BLaER1 treated with 17β-estradiol and CSF1 and Interleukin-3, amounts not matched to agents 10 nM and 100 nM (cell line): Measurements from ENCODE around the gene YIF1B.

Experiments
- H3K27ac ChIP-seq, 11 experiments: shearing (Covaris generic); formaldehyde crosslinking; 2 replicates each; pipeline ENCODE4 v1.8.1; 2022
- H3K27me3 ChIP-seq, 11 experiments: shearing (Covaris generic); formaldehyde crosslinking; 2 replicates each; pipeline ENCODE4 v1.8.1; 2022
- H3K36me3 ChIP-seq, 11 experiments: shearing (Covaris generic); formaldehyde crosslinking; 2 replicates each; pipeline ENCODE4 v1.8.1; 2022
- H3K4me1 ChIP-seq, 10 experiments: shearing (Covaris generic); formaldehyde crosslinking; 2 replicates each; pipeline ENCODE4 v1.8.1; 2022
- H3K4me2 ChIP-seq, 11 experiments: shearing (Covaris generic); formaldehyde crosslinking; 2 replicates each; pipeline ENCODE4 v1.8.1; 2022
- H3K4me3 ChIP-seq, 10 experiments: shearing (Covaris generic); formaldehyde crosslinking; 2 replicates each; pipeline ENCODE4 v1.8.1; 2022
- H3K9ac ChIP-seq, 11 experiments: shearing (Covaris generic); formaldehyde crosslinking; 2 replicates each; pipeline ENCODE4 v1.8.1; 2022
- H3K9me3 ChIP-seq, 11 experiments: shearing (Covaris generic); formaldehyde crosslinking; replicated peaks in 1 of 11; 2 replicates each; pipeline ENCODE4 v1.8.1; 2022
- H4K20me1 ChIP-seq, 11 experiments: shearing (Covaris generic); formaldehyde crosslinking; 2 replicates each; pipeline ENCODE4 v1.8.1; 2022
- Cebpa-rat ChIP-seq, 11 experiments: shearing (Covaris generic); IDR thresholded peaks; 2 replicates each; pipeline ENCODE4 v1.8.1; 2022

Gene YIF1B

GRCh38 chr19:38337360-38337653 lies 21.6 kb upstream of the YIF1B start:
- H3K27ac ChIP-seq = no peak overlapping the region
- H3K9me3 ChIP-seq = no peaks in the 10 kb centered on the region
- H3K27me3 ChIP-seq = no peaks in the 10 kb centered on the region
- H3K36me3 ChIP-seq = no peaks in the 10 kb centered on the region
- H3K4me2 ChIP-seq = peak overlapping the region; percentile 84 to 98 (median 92)
- H3K4me1 ChIP-seq = peaks cover 8 to 15% (median 13%) of the 10 kb centered on the region in 10 experiments; a peak in 19 of 20 replicates
- peak overlapping the region in 7 of 11 experiments; percentile 26 to 75 (median 52); a peak in 10 of 22 replicates for H3K9ac ChIP-seq
- no peak for TF ChIP-seq Cebpa-rat (IDR thresholded peaks at IDR 0.05)
- H4K20me1 ChIP-seq = no peaks in the 10 kb centered on the region; a peak in 1 of 22 replicates
- peak overlapping the region; percentile 67 to 83 (median 75) for H3K4me3 ChIP-seq

- Histone ChIP-seq H3K9me3 (no peaks in the 10 kb centered on the region), H3K4me2 (peak overlapping the region; percentile 84 to 98 (median 92)), H3K4me1 (peaks cover 8 to 15% (median 13%) of the 10 kb centered on the region in 10 experiments; a peak in 19 of 20 replicates), H3K27ac (peak overlapping the region; percentile 49 to 79 (median 66); a peak in 20 of 22 replicates), H3K9ac (peak overlapping the region; percentile 55 to 77 (median 74)), H3K27me3 (no peaks in the 10 kb centered on the region), H4K20me1 (no peaks in the 10 kb centered on the region; a peak in 1 of 22 replicates), H3K36me3 (peaks cover 0 to 1% (median 0%) of the 10 kb centered on the region in 11 experiments; a peak in 3 of 22 replicates), H3K4me3 (peak overlapping the region; percentile 67 to 83 (median 75))
- no peak for TF ChIP-seq Cebpa-rat (IDR thresholded peaks at IDR 0.05)
Measured at GRCh38 chr19:38336638-38337359, 21.1 kb upstream of the YIF1B start.

- peak overlapping the region; percentile 67 to 83 (median 75) for H3K4me3 ChIP-seq
- peaks cover 8 to 15% (median 13%) of the 10 kb centered on the region in 10 experiments; a peak in 19 of 20 replicates for H3K4me1 ChIP-seq
- H3K9ac ChIP-seq = peak overlapping the region; percentile 55 to 77 (median 74)
- no peak for TF ChIP-seq Cebpa-rat (IDR thresholded peaks at IDR 0.05)
- peak overlapping the region; percentile 84 to 98 (median 92) for H3K4me2 ChIP-seq
- peaks cover 0 to 8% (median 5%) of the 10 kb centered on the region in 11 experiments; a peak in 12 of 22 replicates for H3K36me3 ChIP-seq
- H4K20me1 ChIP-seq = peaks cover 0 to under 1% (median 0%) of the 10 kb centered on the region in 11 experiments; a peak in 1 of 22 replicates
- no peaks in the 10 kb centered on the region for H3K27me3 ChIP-seq
- peak overlapping the region; percentile 49 to 79 (median 71); a peak in 20 of 22 replicates for H3K27ac ChIP-seq
- H3K9me3 ChIP-seq = no peaks in the 10 kb centered on the region
Measured at GRCh38 chr19:38335949-38336637, 20.3 kb upstream of the YIF1B start.

GRCh38 chr19:38333245-38333644 lies 17.5 kb upstream of the YIF1B start:
- no peak overlapping the region for H3K4me3 ChIP-seq
- no peak overlapping the region for H3K9ac ChIP-seq
- H3K36me3 ChIP-seq = peaks cover 20 to 37% (median 30%) of the 10 kb centered on the region in 11 experiments
- no peak overlapping the region for H3K27ac ChIP-seq
- H3K9me3 ChIP-seq = no peaks in the 10 kb centered on the region
- no peak for TF ChIP-seq Cebpa-rat (IDR thresholded peaks at IDR 0.05)
- H3K27me3 ChIP-seq = no peaks in the 10 kb centered on the region
- H3K4me1 ChIP-seq = peaks cover 8 to 15% (median 13%) of the 10 kb centered on the region in 10 experiments; a peak in 19 of 20 replicates
- peaks cover 0 to 17% (median 0%) of the 10 kb centered on the region in 11 experiments; a peak in 1 of 22 replicates for H4K20me1 ChIP-seq
- no peak overlapping the region for H3K4me2 ChIP-seq

DNA sequence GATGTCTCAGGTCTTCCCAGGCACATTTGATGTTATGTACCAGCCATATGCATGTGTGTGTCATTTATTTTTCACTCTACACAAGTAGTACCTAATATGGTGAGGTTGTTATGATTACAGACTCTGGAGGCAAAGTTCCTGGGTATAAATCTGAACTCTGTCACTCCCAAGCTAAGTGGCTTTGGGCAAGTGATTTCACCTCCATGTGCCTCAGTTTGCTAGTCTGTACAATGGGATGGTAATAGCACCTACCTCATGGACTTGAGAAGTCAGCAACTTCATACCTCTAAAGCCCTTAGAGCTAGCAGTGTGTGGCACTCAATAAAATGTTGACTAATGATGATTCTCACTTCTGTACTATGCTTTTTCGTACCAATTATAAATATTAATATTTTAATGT lies 16.0 kb upstream of the YIF1B start:
- H3K27me3 ChIP-seq = no peaks in the 10 kb centered on the region
- no peak overlapping the region for H3K9ac ChIP-seq
- H3K4me2 ChIP-seq = no peak overlapping the region
- H3K4me3 ChIP-seq = no peak overlapping the region
- peaks cover 0 to 7% (median 4%) of the 10 kb centered on the region in 10 experiments; a peak in 6 of 20 replicates for H3K4me1 ChIP-seq
- peaks cover 0 to 19% (median 0%) of the 10 kb centered on the region in 11 experiments; a peak in 2 of 22 replicates for H4K20me1 ChIP-seq
- no peaks in the 10 kb centered on the region for H3K9me3 ChIP-seq
- no peak overlapping the region for H3K27ac ChIP-seq
- peaks cover 35 to 52% (median 45%) of the 10 kb centered on the region in 11 experiments for H3K36me3 ChIP-seq
- no peak for TF ChIP-seq Cebpa-rat (IDR thresholded peaks at IDR 0.05)

GRCh38 chr19:38329651-38330050 lies 13.9 kb upstream of the YIF1B start:
- H3K9ac ChIP-seq = no peak overlapping the region
- H3K27ac ChIP-seq = no peak overlapping the region
- peaks cover 55 to 72% (median 66%) of the 10 kb centered on the region in 11 experiments for H3K36me3 ChIP-seq
- no peaks in the 10 kb centered on the region for H3K27me3 ChIP-seq
- H3K4me2 ChIP-seq = no peak overlapping the region
- peaks cover 0 to 33% (median 0%) of the 10 kb centered on the region in 11 experiments; a peak in 4 of 22 replicates for H4K20me1 ChIP-seq
- H3K4me1 ChIP-seq = no peaks in the 10 kb centered on the region
- no peaks in the 10 kb centered on the region for H3K9me3 ChIP-seq
- no peak overlapping the region for H3K4me3 ChIP-seq
- no peak for TF ChIP-seq Cebpa-rat (IDR thresholded peaks at IDR 0.05)

- H3K27me3 ChIP-seq = no peaks in the 10 kb centered on the region
- H3K4me1 ChIP-seq = peaks cover 4 to 24% (median 8%) of the 10 kb centered on the region in 10 experiments; a peak in 19 of 20 replicates
- no peak overlapping the region for H3K27ac ChIP-seq
- H4K20me1 ChIP-seq = peaks cover 0 to 58% (median 8%) of the 10 kb centered on the region in 11 experiments; a peak in 10 of 22 replicates
- no peak overlapping the region for H3K4me3 ChIP-seq
- no peak overlapping the region for H3K4me2 ChIP-seq
- H3K36me3 ChIP-seq = peaks cover 65 to 89% (median 77%) of the 10 kb centered on the region in 11 experiments
- TF ChIP-seq Cebpa-rat (IDR thresholded peaks at IDR 0.05) = no peak
- 0 out of 22 replicates have a peak overlapping the region, but pooled peaks of 1 of the 11 experiments have one; percentile 5 for H3K9ac ChIP-seq
- H3K9me3 ChIP-seq = no peaks in the 10 kb centered on the region
Measured at GRCh38 chr19:38326591-38326990, 10.8 kb upstream of the YIF1B start.

DNA sequence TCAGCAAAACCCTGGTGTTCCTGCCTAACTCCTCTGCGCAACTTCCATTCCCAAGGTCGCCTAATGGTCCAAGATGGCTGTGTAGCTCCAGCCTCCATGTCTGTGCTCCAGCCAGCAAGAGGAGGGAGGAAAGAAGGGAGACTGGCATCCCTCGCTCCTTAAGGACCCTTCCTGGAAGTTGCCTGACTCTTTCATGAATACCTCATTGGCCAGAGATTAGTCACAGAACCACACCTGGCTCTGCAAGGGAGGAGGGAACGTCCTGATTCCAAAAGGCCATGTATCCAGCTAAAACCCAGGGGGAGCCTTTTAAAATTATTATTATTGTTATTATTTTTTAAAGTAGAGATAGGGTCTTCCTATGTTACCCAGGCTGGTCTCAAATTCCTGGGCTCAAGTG lies 8.7 kb upstream of the YIF1B start:
- H3K4me1 ChIP-seq = peaks cover 21 to 36% (median 25%) of the 10 kb centered on the region in 10 experiments

DNA sequence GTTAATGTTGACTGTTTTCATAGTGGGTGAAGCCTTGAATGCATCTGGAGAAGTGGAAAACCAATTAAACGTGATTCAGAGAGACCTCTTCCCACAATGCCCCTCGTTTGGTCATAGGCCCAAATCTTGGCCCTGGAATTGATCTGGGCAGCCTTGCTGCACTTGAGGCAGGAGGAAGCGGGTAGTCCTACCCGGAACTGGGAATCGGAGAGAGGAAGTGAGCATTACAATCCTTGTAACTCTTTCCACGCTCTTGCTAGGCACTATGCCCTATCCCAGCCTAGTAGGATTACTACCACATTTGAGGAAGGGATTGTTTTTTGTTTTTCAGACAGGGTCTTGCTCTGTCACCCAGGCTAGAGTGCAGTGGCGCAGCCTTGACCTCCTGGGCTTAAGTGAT lies 7.5 kb upstream of the YIF1B start:
- Histone ChIP-seq H3K9me3 (no peaks in the 10 kb centered on the region), H3K27ac (no peak overlapping the region), H3K9ac (peak overlapping the region in 2 of 11 experiments; percentile 4 to 14; a peak in 1 of 22 replicates), H3K4me2 (peak overlapping the region in 3 of 11 experiments; percentile 1 to 93 (median 21); a peak in 5 of 22 replicates), H4K20me1 (peaks cover 0 to 58% (median 8%) of the 10 kb centered on the region in 11 experiments; a peak in 10 of 22 replicates), H3K4me1 (peaks cover 33 to 48% (median 37%) of the 10 kb centered on the region in 10 experiments), H3K36me3 (peaks cover 41 to 56% (median 50%) of the 10 kb centered on the region in 11 experiments), H3K27me3 (no peaks in the 10 kb centered on the region), H3K4me3 (no peak overlapping the region)
- no peak for TF ChIP-seq Cebpa-rat (IDR thresholded peaks at IDR 0.05)

More for the DNA sequence above, 8.7 kb upstream of the YIF1B start:
- Histone ChIP-seq H3K4me2 (no peak overlapping the region), H4K20me1 (peaks cover 0 to 58% (median 8%) of the 10 kb centered on the region in 11 experiments; a peak in 10 of 22 replicates), H3K27ac (no peak overlapping the region), H3K27me3 (no peaks in the 10 kb centered on the region), H3K9ac (no peak overlapping the region), H3K36me3 (peaks cover 51 to 67% (median 61%) of the 10 kb centered on the region in 11 experiments), H3K4me3 (no peak overlapping the region), H3K9me3 (no peaks in the 10 kb centered on the region)
- no peak for TF ChIP-seq Cebpa-rat (IDR thresholded peaks at IDR 0.05)
